H1 (cell line): ENCODE measurements around the gene CAMK2A. TPM values are rescaled to one million over a fixed set of nuclear protein-coding genes. Genes with fewer than 3 reads are reported as not detected.

Source experiments
- CTCF ChIA-PET: fragments of 300-600 bp; sonication (Branson Sonifier 250); formaldehyde crosslinking; loops from one replicate; lab custom pipeline; 2021; ENCODE audit not compliant: partially characterized antibody; lab: Charles Lee
- POLR2A ChIA-PET: fragments of 300-600 bp; sonication (Branson Sonifier 250); formaldehyde crosslinking; loops from one replicate; lab custom pipeline; 2021; ENCODE audit warnings: inconsistent platforms; ENCODE audit not compliant: partially characterized antibody; lab: Charles Lee
- DNase-seq, 2 experiments: peaks; one replicate each; pipeline versions ENCODE4 v3.0.0 to v3.0.0-alpha.2; 2010 to 2022; ENCODE audit warnings: low spot score in 2 of 2, low read depth in 1 of 2, mixed read lengths in 1 of 2
- FAIRE-seq: peaks from 2 replicates; lab custom pipeline; 2011; peaks lifted over from hg19 to GRCh38; lab: Jason Lieb, UNC
- H2AFZ ChIP-seq: 2 replicates; pipeline ENCODE4 v1.8.1; 2012; ENCODE audit warnings: low read length, inconsistent platforms
- H2AK5ac ChIP-seq: 2 replicates; pipeline ENCODE4 v1.6.1; 2013; ENCODE audit warnings: low read depth, low read length
- H2BK120ac ChIP-seq: replicated peaks from 2 replicates; pipeline ENCODE3; 2013; ENCODE audit warnings: low read depth, low read length, inconsistent platforms
- H2BK12ac ChIP-seq: 2 replicates; pipeline ENCODE4 v1.6.1; 2013; ENCODE audit warnings: low read depth, low read length
- H2BK15ac ChIP-seq: 2 replicates; pipeline ENCODE4 v1.6.1; 2013; ENCODE audit warnings: low read length
- H2BK20ac ChIP-seq: 2 replicates; pipeline ENCODE4 v1.6.1; 2013; ENCODE audit warnings: low read length
- H2BK5ac ChIP-seq: 2 replicates; pipeline ENCODE4 v1.6.1; 2013; ENCODE audit warnings: low read depth, low read length
- H3K14ac ChIP-seq: 2 replicates; pipeline ENCODE4 v1.6.1; 2013; ENCODE audit warnings: inconsistent platforms; ENCODE audit not compliant: insufficient read length
- H3K18ac ChIP-seq: 2 replicates; pipeline ENCODE4 v1.6.1; 2013; ENCODE audit warnings: low read length; ENCODE audit errors: extremely low read depth
- H3K23ac ChIP-seq: 2 replicates; pipeline ENCODE4 v1.6.1; 2013; ENCODE audit warnings: inconsistent platforms; ENCODE audit not compliant: insufficient read length
- H3K23me2 ChIP-seq: 2 replicates; pipeline ENCODE4 v1.6.1; 2013; ENCODE audit warnings: low read depth, low read length
- H3K27ac ChIP-seq: 2 replicates; pipeline ENCODE4 v1.6.1; 2011; ENCODE audit warnings: low read depth, low read length, inconsistent platforms
- H3K27me3 ChIP-seq, 4 experiments: replicated peaks in 1 of 4; 1 replicate in 1 of 4; 2 replicates in 3 of 4; pipeline versions ENCODE4 v1.6.1 to v1.8.1; 2011 to 2013; ENCODE audit warnings: low read length in 3 of 4, mild to moderate bottlenecking in 3 of 4, inconsistent platforms in 2 of 4, mixed read lengths in 2 of 4, moderate library complexity in 1 of 4; ENCODE audit not compliant: control insufficient read depth in 3 of 4, insufficient read depth in 3 of 4; ENCODE audit errors: extremely low read depth in 1 of 4
- H3K36me3 ChIP-seq, 4 experiments: 2 replicates each; pipeline versions ENCODE4 v1.6.1 to v1.8.1; 2011 to 2013; ENCODE audit warnings: mild to moderate bottlenecking in 4 of 4, low read length in 3 of 4, moderate library complexity in 2 of 4, control low read depth in 1 of 4, inconsistent platforms in 1 of 4; ENCODE audit not compliant: insufficient read depth in 4 of 4, control insufficient read depth in 2 of 4
- H3K4ac ChIP-seq: replicated peaks from 2 replicates; pipeline ENCODE3; 2013; ENCODE audit warnings: low read length, low read depth, mixed read lengths, inconsistent platforms; ENCODE audit not compliant: insufficient read length
- H3K4me1 ChIP-seq, 4 experiments: replicated peaks in 1 of 4; 1 replicate in 1 of 4; 2 replicates in 3 of 4; pipeline versions ENCODE4 v1.6.1 to v1.8.1; 2011 to 2013; ENCODE audit warnings: low read length in 3 of 4, inconsistent platforms in 2 of 4, mixed read lengths in 1 of 4; ENCODE audit not compliant: insufficient read depth in 4 of 4, control insufficient read depth in 3 of 4
- H3K4me2 ChIP-seq, 2 experiments: 2 replicates each; pipeline versions ENCODE4 v1.6.1 to v1.8.1; 2011 to 2013; ENCODE audit warnings: low read depth in 2 of 2, low read length in 2 of 2, control low read depth in 1 of 2, inconsistent platforms in 1 of 2, mild to moderate bottlenecking in 1 of 2; ENCODE audit not compliant: insufficient read depth in 1 of 2
- H3K4me3 ChIP-seq, 4 experiments: fragments of 200-600, 300-600 bp in 1 of 4; sonication (generic), shearing (Covaris generic), sonication (Bioruptor Twin) in 1 of 4; 2 replicates each; pipeline versions ENCODE4 v1.5.1 to v1.8.1; 2011 to 2016; ENCODE audit warnings: low read length in 4 of 4, low read depth in 3 of 4, control low read depth in 2 of 4, inconsistent platforms in 2 of 4, mild to moderate bottlenecking in 2 of 4, mixed read lengths in 1 of 4, moderate library complexity in 1 of 4; ENCODE audit not compliant: insufficient read depth in 2 of 4; ENCODE audit errors: extremely low read depth in 1 of 4
- H3K56ac ChIP-seq: replicated peaks from 2 replicates; pipeline ENCODE3; 2013; ENCODE audit warnings: low read depth, mild to moderate bottlenecking, mixed read lengths, low read length, inconsistent platforms; ENCODE audit not compliant: insufficient read length
- H3K79me1 ChIP-seq: 2 replicates; pipeline ENCODE4 v1.6.1; 2013; ENCODE audit warnings: low read depth, low read length, control low read depth
- H3K79me2 ChIP-seq, 2 experiments: 2 replicates each; pipeline versions ENCODE4 v1.6.1 to v1.8.1; 2012 to 2013; ENCODE audit warnings: low read length in 2 of 2, mild to moderate bottlenecking in 2 of 2, inconsistent platforms in 1 of 2; ENCODE audit not compliant: insufficient read depth in 2 of 2, control insufficient read depth in 1 of 2
- H3K9ac ChIP-seq, 4 experiments: replicated peaks in 1 of 4; 1 replicate in 1 of 4; 2 replicates in 3 of 4; pipeline versions ENCODE4 v1.6.1 to v1.8.1; 2011 to 2013; ENCODE audit warnings: low read depth in 3 of 4, low read length in 3 of 4, control low read depth in 2 of 4, mild to moderate bottlenecking in 2 of 4, moderate library complexity in 2 of 4, inconsistent platforms in 1 of 4; ENCODE audit errors: extremely low read depth in 1 of 4
- H3K9me3 ChIP-seq, 2 experiments: 2 replicates each; pipeline versions ENCODE4 v1.6.1 to v1.8.1; 2012 to 2013; ENCODE audit warnings: mild to moderate bottlenecking in 2 of 2, moderate library complexity in 2 of 2, control low read depth in 1 of 2, inconsistent platforms in 1 of 2, low read depth in 1 of 2, low read length in 1 of 2, mixed read lengths in 1 of 2; ENCODE audit not compliant: insufficient read depth in 2 of 2
- H4K20me1 ChIP-seq, 2 experiments: replicated peaks in 1 of 2; 2 replicates each; pipeline versions ENCODE3 to v1.8.1; 2011 to 2013; ENCODE audit warnings: inconsistent platforms in 2 of 2, low read length in 2 of 2, mild to moderate bottlenecking in 1 of 2; ENCODE audit not compliant: insufficient read depth in 2 of 2, control insufficient read depth in 1 of 2
- H4K5ac ChIP-seq: 2 replicates; pipeline ENCODE4 v1.6.1; 2013; ENCODE audit warnings: low read length, low read depth, mixed read lengths, inconsistent platforms; ENCODE audit not compliant: insufficient read length
- H4K8ac ChIP-seq: 2 replicates; pipeline ENCODE4 v1.8.0; 2013; ENCODE audit warnings: mild to moderate bottlenecking, moderate library complexity, low read length, inconsistent platforms; ENCODE audit not compliant: insufficient read depth; ENCODE audit errors: extremely low read depth
- H4K91ac ChIP-seq: replicated peaks from 2 replicates; pipeline ENCODE3; 2013; ENCODE audit warnings: low read length, mixed read lengths, inconsistent platforms; ENCODE audit not compliant: insufficient read length
- ATF3 ChIP-seq: IDR thresholded peaks from 2 replicates; pipeline ENCODE4 v1.6.1; 2011; ENCODE audit warnings: low read depth, mild to moderate bottlenecking, low read length; ENCODE audit not compliant: insufficient read depth
- BACH1 ChIP-seq: IDR thresholded peaks from 2 replicates; pipeline ENCODE4 v1.6.1; 2012; ENCODE audit warnings: low read length, improper control_type of control experiment
- CHD2 ChIP-seq: IDR thresholded peaks from 2 replicates; pipeline ENCODE4 v1.6.1; 2012; ENCODE audit warnings: low read length, improper control_type of control experiment
- EGR1 ChIP-seq: IDR thresholded peaks from 2 replicates; pipeline ENCODE4 v1.6.1; 2011; ENCODE audit warnings: low read depth, low read length, borderline replicate concordance
- HDAC2 ChIP-seq, 2 experiments: fragments of 300-600 bp in 1 of 2; sonication (generic) in 1 of 2; IDR thresholded peaks; 2 replicates each; pipeline ENCODE4 v1.6.1; 2011 to 2012; ENCODE audit warnings: low read depth in 2 of 2, low read length in 2 of 2, mild to moderate bottlenecking in 2 of 2, moderate library complexity in 2 of 2, borderline replicate concordance in 1 of 2, inconsistent platforms in 1 of 2
- NANOG ChIP-seq: IDR thresholded peaks from 2 replicates; pipeline ENCODE4 v1.6.1; 2011; ENCODE audit warnings: low read length, low read depth, mild to moderate bottlenecking, inconsistent platforms; ENCODE audit not compliant: insufficient read depth, poor library complexity, severe bottlenecking
- RXRA ChIP-seq: IDR thresholded peaks from 2 replicates; pipeline ENCODE4 v1.6.1; 2011; ENCODE audit warnings: low read depth, mild to moderate bottlenecking, low read length, moderate library complexity; ENCODE audit not compliant: insufficient read depth
- SAP30 ChIP-seq: fragments of 300-600 bp; sonication (generic); IDR thresholded peaks from 2 replicates; pipeline ENCODE4 v1.7.1; 2012; ENCODE audit warnings: low read length, moderate library complexity, mild to moderate bottlenecking, inconsistent platforms; ENCODE audit not compliant: insufficient read depth, insufficient replicate concordance
- SIN3A ChIP-seq, 2 experiments: IDR thresholded peaks in 1 of 2; conservative IDR thresholded peaks in 1 of 2; 2 replicates each; pipeline ENCODE4 v1.6.1; 2011 to 2012; ENCODE audit warnings: low read length in 2 of 2, improper control_type of control experiment in 1 of 2, low read depth in 1 of 2, mild to moderate bottlenecking in 1 of 2
- SIRT6 ChIP-seq: IDR thresholded peaks from one replicate; pipeline ENCODE4 v1.7.1; 2012; ENCODE audit warnings: low read length, inconsistent platforms
- SP2 ChIP-seq: IDR thresholded peaks from 2 replicates; pipeline ENCODE4 v1.6.1; 2012; ENCODE audit warnings: mild to moderate bottlenecking, low read length, inconsistent platforms
- WGBS, 2 experiments: shearing (Covaris generic) in 1 of 2; methylation state at CpG; one replicate each; pipeline versions ENCODE4 v1.1.6 to v1.1.7; 2013 to 2015; ENCODE audit warnings: low lambda C conversion rate in 2 of 2, mixed read lengths in 2 of 2, inconsistent platforms in 1 of 2, low coverage in 1 of 2, missing lambda C conversion rate in 1 of 2; ENCODE audit not compliant: insufficient replicate concordance in 2 of 2, insufficient coverage in 1 of 2, insufficient read length in 1 of 2; ENCODE audit errors: extremely low coverage in 1 of 2, missing lambda C conversion rate in 1 of 2; 5-methylcytosine and 5-hydroxymethylcytosine counted together
- polyA plus RNA-seq, 7 experiments: library from polyadenylated mRNA; depleted of rRNA in 3 of 7; stranded (reverse) in 5 of 7; unstranded in 2 of 7; fragments of >200 nt in 5 of 7; fragments of 200-250 nt in 2 of 7; gene quantifications; 1 replicate in 5 of 7; 2 replicates in 1 of 7; 4 replicates in 1 of 7; pipeline versions ENCODE4 v1.2.1 to v1.2.3, GENCODE V29; 2011 to 2013; ENCODE audit warnings: missing spikeins in 2 of 7, mixed read lengths in 2 of 7
- total RNA-seq: library from RNA; stranded (reverse); fragmentation: NEBNext Ultra II Directional; extraction: Animal tissue kit (Norgen Biotek cat#: 25700); gene quantifications from 2 replicates; pipeline ENCODE4 v1.2.1, GENCODE V29; 2021

Gene CAMK2A
- total and polyA plus RNA-seq, 2 of the 8 experiments (the other 6 are each of a cell fraction or from before 2014, with no cell fraction given): 0.20 to 0.28 TPM

- Histone ChIP-seq H3K4me3 (no peak overlapping the region), H4K5ac (no peak overlapping the region), H3K23ac (no peak overlapping the region), H2AFZ (no peak overlapping the region), H3K56ac (no peak overlapping the region), H3K23me2 (no peaks in the 10 kb centered on the region; the same call in 1 of the 2 replicates), H3K79me1 (no peaks in the 10 kb centered on the region), H3K27ac (no peak overlapping the region), H3K9me3 (no peaks in the 10 kb centered on the region), H2BK5ac (no peak overlapping the region), H4K20me1 (no peaks in the 10 kb centered on the region), H3K36me3 (no peaks in the 10 kb centered on the region), H2BK20ac (no peak overlapping the region), H3K79me2 (no peaks in the 10 kb centered on the region), H2BK120ac (no peak overlapping the region), H3K4me1 (0 out of 7 replicates have a peak, but pooled peaks cover 0 to 2% (median 0%) of the 10 kb centered on the region in 4 experiments), H2BK15ac (no peak overlapping the region), H3K4ac (no peak overlapping the region), H4K8ac (no peak overlapping the region), H3K4me2 (no peak overlapping the region), H2BK12ac (no peak overlapping the region), H4K91ac (no peak overlapping the region), H3K14ac (no peak overlapping the region), H3K9ac (no peak overlapping the region), H2AK5ac (no peak overlapping the region), H3K27me3 (no peaks in the 10 kb centered on the region), H3K18ac (no peak overlapping the region)
- WGBS, 2 experiments: 59 to 80% methylated on average over 2 to 13 of the region's 14 CpGs
- CTCF ChIA-PET: interaction anchor here (1.0 to 2.2 kb wide), 4 partner anchors 8 to 91 kb away, joined by 3 to 8 read pairs (median 4); no protein-coding TSS in a partner anchor
- DNase-seq (no peak), FAIRE-seq (no peak)
- POLR2A ChIA-PET: no interaction called here
- TF ChIP-seq CHD2 (no peak), SIRT6 (no peak), BACH1 (no peak), HDAC2 (IDR thresholded peaks at IDR 0.05; ENCODE audit: borderline replicate concordance in 1 of 2, low read depth in 2 of 2, low read length in 2 of 2) (no peak), ATF3 (no peak), SAP30 (no peak), SP2 (no peak), EGR1 (no peak), SIN3A (conservative IDR thresholded peaks at IDR 0.05 in 1 of 2, IDR thresholded peaks at IDR 0.05 in 1 of 2; ENCODE audit: low read depth in 1 of 2, low read length in 2 of 2) (no peak), NANOG (no peak), RXRA (no peak)
Measured at GRCh38 chr5:150241298-150242160, 48.0 kb downstream of the CAMK2A start.
